Stimulated activated CD8-positive, alpha-beta memory T cell treated with anti-CD3 and anti-CD28 coated beads, Interleukin-2, amount 100 ng/mL, for 1 hour (primary cell): ENCODE results near the gene C11orf21.
A peak's percentile ranks its signal among the peaks of the same experiment; 100 is the strongest.

Experiments
- DNase-seq, 2 donors: peaks; one replicate each; pipeline ENCODE4 v3.0.0-alpha.2; 2020; ENCODE audit warnings: low read depth in 2 of 2

Gene C11orf21

GRCh38 chr11:2271327-2272227 lies 30.1 kb downstream of the C11orf21 start:
- no peak for DNase-seq

GRCh38 chr11:2271077-2271326 lies 30.7 kb downstream of the C11orf21 start:
- peak in 1 of 2 donors; percentile 24 for DNase-seq

DNA sequence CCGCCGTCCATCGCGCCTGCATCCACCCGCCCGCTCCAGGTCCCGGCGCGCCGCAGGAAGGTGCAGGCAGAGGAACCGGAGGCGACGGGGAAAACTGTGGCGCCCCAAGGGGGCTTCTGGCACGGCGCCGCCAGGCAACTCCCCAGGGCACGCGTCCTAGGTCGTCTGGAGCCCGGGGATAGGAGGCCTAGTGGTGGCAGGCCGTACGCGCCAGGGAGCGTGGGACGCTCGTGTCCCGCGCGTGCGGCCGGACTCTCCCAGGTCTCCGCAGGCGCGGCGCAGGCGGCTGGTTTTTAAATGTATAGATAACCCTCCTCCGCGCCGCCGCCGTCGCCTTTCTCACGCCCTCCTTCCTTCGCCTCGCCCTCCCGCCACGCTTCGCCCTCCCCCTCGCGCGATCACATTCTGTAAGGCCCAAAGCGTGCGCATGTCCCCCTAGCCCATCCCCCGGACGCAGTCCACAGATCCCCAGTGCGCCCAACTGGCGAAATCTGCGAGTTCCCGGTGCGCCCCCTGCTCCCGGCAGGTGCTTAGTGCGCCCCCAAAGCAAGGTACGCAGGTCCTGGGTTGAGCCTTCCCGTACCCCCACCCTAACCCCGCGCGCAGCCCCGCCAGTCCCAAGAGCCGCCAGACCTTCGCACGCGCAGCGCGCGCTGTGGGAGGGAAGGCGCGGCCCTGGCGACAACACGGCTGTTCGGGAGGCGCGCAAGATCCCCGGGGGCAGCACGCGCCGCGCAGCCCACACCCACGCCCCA lies 31.2 kb downstream of the C11orf21 start, which contains the start of gene ASCL2:
ASCL2 (minus strand) TSS at position 267 of the 755 bp plus-strand sequence; CDS start at position 11, 256 bp downstream.
- no peak for DNase-seq

DNA sequence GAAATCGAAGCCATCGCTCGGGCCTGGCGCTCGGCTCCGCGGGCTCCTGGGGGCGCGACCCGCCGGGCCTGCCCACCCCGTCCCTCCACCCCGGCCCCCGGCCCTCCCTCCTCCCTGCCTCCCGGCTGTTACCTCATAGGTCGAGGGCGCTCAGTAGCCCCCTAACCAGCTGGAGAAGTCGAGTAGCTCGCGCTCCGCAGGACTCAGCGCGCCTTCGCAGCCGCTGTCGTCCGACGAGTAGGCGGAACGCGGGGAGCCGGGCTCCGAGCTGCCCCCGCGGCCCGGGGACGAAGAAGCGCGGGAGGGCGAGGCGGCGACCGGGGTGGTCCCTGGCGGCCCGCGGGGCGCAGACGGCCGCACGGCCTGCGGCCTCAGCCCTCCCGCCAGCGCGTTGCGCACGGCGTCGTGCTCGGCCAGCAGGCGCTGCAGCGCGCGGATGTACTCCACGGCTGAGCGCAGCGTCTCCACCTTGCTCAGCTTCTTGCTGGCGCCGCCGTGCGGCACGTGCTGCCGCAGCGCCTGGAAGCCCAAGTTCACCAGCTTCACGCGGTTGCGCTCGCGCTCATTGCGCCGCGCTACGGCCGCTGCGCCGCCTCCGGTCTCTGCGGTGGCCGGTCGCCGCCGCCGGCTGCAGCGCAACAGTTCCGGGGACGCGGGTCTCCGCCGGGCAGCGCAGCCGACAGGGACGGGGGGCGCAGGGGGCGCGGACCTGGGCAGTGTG lies 32.0 kb downstream of the C11orf21 start:
- peak in 1 of 2 donors; percentile 22 for DNase-seq

DNA sequence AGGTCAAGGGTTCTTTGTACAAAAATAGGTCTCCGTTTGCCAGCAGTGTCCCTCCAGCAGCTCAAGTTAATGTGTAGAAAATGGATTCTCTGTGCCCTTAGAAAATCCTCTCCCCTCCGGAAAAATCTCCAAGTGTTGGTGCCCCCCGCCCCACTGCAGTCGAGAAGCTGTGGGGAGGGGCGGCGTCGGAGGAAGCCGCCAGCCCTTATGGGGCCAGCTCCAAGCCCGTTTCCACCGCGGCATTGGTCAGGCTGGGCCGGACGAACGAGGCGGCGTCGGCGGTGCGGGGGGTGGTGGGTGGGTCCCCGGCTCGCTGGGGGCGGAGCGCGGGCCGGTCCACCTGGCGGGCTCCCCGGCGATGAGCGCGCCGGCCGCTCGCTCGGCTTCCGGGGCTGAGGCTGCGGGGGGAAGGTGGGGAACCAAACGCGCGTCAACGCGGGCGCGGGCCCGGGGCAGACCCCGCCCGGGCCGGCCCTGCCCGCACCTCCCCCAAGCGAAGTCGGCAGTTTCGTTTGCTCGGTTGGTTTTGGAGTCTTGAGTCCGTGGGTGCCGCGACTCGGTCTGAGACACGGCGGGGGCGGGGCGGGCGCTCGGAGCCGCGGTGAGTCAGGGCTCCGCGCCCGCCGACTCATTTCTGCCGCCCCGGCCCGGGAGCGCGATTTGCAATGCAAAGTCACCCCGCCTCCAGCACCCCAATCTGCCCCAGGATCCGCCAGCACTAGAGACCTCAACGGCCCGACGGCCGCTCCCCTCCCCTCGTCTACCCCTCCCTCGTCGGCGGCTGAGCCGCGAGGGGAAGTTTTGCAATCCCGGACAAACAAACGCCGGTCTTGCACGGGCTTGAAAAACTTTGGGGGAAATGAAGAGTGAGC lies 32.8 kb downstream of the C11orf21 start:
- DNase-seq = peak; percentile 37 to 48

GRCh38 chr11:2267851-2268728 lies 33.6 kb downstream of the C11orf21 start:
- DNase-seq = no peak

GRCh38 chr11:2267306-2267850 lies 34.3 kb downstream of the C11orf21 start:
- no peak for DNase-seq

DNA sequence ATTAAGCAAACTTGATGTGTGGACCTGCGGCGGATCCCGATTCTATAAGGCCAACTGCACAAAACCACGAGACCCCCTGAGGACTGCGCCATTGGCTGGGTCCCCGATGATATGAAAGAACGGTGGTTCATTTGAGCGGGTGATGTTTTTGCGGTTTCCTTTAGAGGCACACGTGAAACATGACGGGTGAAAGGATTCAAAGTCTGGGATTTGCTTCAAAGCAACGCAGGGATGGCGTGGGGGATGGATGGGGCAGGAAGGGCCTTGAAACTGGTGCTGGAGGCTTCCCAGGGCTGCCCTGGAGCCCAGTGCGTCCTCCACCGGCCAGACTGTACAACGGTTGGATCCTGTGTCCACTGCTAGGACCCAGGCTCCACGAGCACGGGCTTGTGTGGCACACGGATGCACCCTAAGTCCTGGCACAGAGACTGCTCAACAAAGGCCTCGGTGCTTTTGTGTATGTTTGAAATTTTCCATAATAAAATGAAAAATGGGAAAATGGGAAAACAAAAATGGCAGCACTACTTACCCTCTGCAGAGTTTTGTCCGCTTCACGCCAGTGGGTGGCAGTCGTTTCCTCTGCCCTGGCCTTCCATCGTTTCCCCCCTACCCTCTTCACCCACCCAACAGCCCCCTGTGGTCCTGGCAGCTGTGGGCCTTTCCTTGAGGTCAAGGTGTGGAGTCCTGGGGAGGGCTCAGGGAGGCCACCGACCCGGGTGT lies 35.0 kb downstream of the C11orf21 start:
- no peak for DNase-seq

GRCh38 chr11:2265854-2266585 lies 35.7 kb downstream of the C11orf21 start:
- DNase-seq = no peak

- no peak for DNase-seq
These were observed 36.3 kb downstream of the C11orf21 start for GRCh38 chr11:2265396-2265795.

- no peak for DNase-seq
These were observed 37.2 kb downstream of the C11orf21 start for GRCh38 chr11:2264366-2265053.

GRCh38 chr11:2263724-2264360 lies 37.9 kb downstream of the C11orf21 start:
- no peak for DNase-seq

DNA sequence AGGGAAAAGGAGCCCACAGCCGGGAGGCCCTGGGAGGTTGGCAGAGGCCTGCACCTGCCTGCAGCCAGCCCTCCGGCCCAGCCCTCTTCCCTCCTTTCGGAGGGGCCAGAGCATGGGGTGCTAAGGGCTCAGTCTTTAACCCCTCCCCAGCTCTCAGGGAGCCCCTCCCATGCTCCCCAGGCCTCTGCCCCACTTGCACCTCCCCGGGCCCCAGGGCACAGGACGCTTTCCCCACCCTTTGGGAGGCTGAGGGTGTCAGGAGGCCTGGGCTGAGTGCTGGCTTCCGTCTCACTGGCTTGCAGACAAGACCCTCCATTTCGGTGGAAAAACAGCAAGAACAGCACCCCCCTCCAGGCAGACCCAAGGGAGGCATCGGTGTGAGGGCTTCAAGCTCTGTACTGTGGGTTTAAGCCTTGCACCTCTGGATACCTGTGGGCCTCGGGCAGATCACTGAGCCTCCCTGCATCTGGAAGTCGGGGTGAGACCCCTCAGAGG lies 38.6 kb downstream of the C11orf21 start:
- DNase-seq = no peak

GRCh38 chr11:2262301-2263070 lies 39.2 kb downstream of the C11orf21 start:
- no peak for DNase-seq

GRCh38 chr11:2261436-2262230 lies 40.1 kb downstream of the C11orf21 start:
- no peak for DNase-seq
